Measurements from ENCODE around the gene CSNK1A1.
A peak's percentile ranks its signal among the peaks of the same experiment; 100 is the strongest.
"Not testable (repeated sequence)": the region's sequence is repeated elsewhere in the genome, so short reads cannot be mapped to it uniquely, and the experiment has no call there.

Gene CSNK1A1

DNA sequence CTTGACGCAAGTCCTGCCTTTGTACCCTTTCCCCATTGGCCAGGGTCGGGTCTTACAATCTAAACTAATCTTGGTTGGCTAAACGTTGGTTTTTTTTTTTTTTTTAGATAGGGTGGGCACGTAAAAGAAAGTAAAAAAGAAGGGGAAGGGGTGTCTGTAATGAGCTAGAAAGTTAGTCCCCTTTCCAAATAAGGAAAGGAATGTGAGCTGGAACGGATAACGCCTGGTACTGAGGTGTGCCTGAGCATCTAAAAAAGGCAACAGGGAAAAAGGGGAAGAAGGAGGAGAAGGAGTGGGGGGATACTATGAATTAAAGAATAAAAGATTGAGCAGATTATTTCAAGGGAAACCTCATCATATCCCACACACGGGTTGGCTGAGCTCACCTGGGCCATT lies 105.9 kb downstream of the CSNK1A1 start:
- Histone ChIP-seq H3K4me1 (ENCODE audit: control insufficient read depth, insufficient read depth, low read length) (peaks cover 34% of the 10 kb centered on the region), H3K27ac (ENCODE audit: low read depth, low read length) (peak overlapping the region; percentile 98), H3K27me3 (ENCODE audit: control insufficient read depth, insufficient read depth, low read length) (no peaks in the 10 kb centered on the region), H3K9ac (ENCODE audit: low read length) (no peak overlapping the region), H3K4me3 (ENCODE audit: low read length) (no peak overlapping the region), H3K36me3 (ENCODE audit: control insufficient read depth, insufficient read depth, low read length) (no peaks in the 10 kb centered on the region)

DNA sequence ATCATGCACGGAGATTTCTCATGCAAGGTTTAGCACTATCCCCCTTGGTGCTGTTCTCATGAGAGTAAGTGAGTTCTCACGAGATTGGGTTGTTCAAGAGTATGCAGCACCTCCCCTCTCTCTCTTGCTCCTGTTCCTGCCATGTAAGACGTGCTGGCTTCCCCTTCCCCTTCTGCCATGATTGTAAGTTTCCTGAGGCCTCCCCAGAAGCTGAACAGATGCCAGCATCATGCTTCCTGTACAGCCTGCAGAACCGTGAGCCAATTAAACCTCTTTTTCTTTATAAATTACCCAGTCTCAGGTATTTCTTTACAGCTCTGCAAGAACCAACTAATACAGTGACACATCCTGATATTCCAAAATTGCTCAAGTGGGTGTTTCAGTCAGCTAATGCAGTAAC lies 106.8 kb downstream of the CSNK1A1 start:
- H3K4me1 ChIP-seq (ENCODE audit: control insufficient read depth, insufficient read depth, low read length): peaks cover 26% of the 10 kb centered on the region
- H3K4me3 ChIP-seq (ENCODE audit: low read length): not testable (repeated sequence)

DNA sequence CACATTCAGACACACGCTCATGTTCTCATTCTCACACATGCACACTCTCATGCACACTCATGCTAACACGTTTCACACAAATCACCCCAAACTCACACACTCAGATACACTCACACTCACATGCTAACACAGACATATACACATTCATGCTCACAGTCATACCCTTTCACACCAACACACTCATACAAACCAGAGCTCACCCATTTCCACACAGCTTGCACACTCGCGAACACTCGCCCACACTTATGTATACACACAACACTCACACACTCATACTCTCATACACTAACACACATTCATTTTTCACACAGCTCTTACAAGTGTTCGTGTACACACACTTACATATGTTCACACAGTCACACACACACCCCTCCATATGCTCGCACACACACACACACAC lies 108.0 kb downstream of the CSNK1A1 start:
- Histone ChIP-seq H3K27me3 (ENCODE audit: control insufficient read depth, insufficient read depth, low read length) (no peaks in the 10 kb centered on the region), H3K4me3 (ENCODE audit: low read length) (no peak overlapping the region), H3K36me3 (ENCODE audit: control insufficient read depth, insufficient read depth, low read length) (no peaks in the 10 kb centered on the region), H3K9ac (ENCODE audit: low read length) (peak overlapping the region; percentile 33), H3K27ac (ENCODE audit: low read depth, low read length) (peak overlapping the region; percentile 96), H3K4me1 (ENCODE audit: control insufficient read depth, insufficient read depth, low read length) (peaks cover 23% of the 10 kb centered on the region)

More for the DNA sequence above, 106.8 kb downstream of the CSNK1A1 start:
- not testable (repeated sequence) for H3K36me3 ChIP-seq (ENCODE audit: control insufficient read depth, insufficient read depth, low read length); H3K9ac ChIP-seq (ENCODE audit: low read length); H3K27me3 ChIP-seq (ENCODE audit: control insufficient read depth, insufficient read depth, low read length)
- peak overlapping the region; percentile 98 for H3K27ac ChIP-seq (ENCODE audit: low read depth, low read length)

DNA sequence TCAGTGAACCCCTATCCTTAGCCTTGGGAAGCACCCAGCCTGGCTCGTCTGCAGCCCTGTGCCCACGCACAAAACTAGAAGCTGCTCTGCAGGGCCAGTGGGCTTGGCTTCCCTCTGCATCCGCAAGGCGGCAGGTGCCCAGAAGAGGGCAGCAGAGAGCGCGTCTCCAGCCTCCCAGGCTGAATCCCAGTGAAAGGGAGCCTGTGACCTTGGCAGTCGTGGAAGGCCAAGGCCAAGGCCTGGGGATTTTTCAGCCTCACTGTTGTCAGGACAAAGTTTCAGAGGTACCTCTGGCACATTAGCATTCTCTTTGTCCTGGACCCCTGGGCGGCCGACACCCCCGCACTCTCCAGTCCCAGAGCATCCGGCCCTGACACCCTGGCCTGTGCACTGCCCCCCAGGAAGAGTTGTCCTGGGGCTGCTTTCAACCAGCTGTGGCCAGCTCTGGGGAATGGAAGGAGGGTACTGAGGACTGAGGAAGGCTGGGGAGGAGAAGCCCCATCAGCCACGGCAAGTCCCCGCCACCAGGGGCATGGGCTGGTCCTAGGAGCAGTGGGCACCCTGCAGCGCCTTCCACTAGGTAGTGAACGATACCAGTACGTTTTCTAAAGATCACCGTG lies 108.6 kb downstream of the CSNK1A1 start:
- Histone ChIP-seq H3K27ac (ENCODE audit: low read depth, low read length) (peak overlapping the region; percentile 96), H3K27me3 (ENCODE audit: control insufficient read depth, insufficient read depth, low read length) (no peaks in the 10 kb centered on the region), H3K4me1 (ENCODE audit: control insufficient read depth, insufficient read depth, low read length) (peaks cover 23% of the 10 kb centered on the region), H3K4me3 (ENCODE audit: low read length) (no peak overlapping the region), H3K9ac (ENCODE audit: low read length) (peak overlapping the region; percentile 33), H3K36me3 (ENCODE audit: control insufficient read depth, insufficient read depth, low read length) (no peaks in the 10 kb centered on the region)
